GM12892 (cell line): ENCODE results near the gene HTR1D.
"Not testable (repeated sequence)": the region's sequence is repeated elsewhere in the genome, so short reads cannot be mapped to it uniquely, and the experiment has no call there.

ENCODE experiments used
- POLR2A ChIP-seq: IDR thresholded peaks from 2 replicates; pipeline ENCODE4 v1.6.1; 2011; ENCODE audit warnings: low read depth, low read length, control low read depth
- POLR2AphosphoS5 ChIP-seq: IDR thresholded peaks from 2 replicates; pipeline ENCODE4 v1.6.1; 2011; ENCODE audit warnings: low read depth, low read length, control low read depth
- TAF1 ChIP-seq: IDR thresholded peaks from 2 replicates; pipeline ENCODE4 v1.6.1; 2011; ENCODE audit warnings: low read depth, mild to moderate bottlenecking, control low read depth, low read length, borderline replicate concordance

DNA sequence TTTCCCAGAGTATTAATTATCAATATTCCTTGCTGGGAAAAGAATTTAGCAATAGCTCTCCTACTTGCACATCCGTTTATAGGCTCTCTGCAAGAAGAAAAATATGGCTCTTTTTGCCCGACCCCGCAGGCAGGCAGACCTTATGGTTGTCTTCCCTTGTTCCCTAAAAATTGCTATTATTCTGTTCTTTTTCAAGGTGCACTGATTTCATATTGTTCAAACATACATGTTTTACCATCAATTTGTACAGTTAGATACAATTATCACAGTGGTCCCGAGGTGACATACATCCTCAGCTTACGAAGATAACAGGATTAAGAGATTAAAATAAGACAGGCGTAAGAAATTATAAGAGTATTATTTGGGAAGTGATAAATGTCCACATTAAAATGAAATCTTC lies 6.7 kb upstream of the HTR1D start:
- not testable (repeated sequence) for TF ChIP-seq POLR2A, POLR2AphosphoS5, TAF1
